IMR-90 (cell line): ENCODE data around the gene CASZ1.

Experiments
- BHLHE40 ChIP-seq: fragments of 150-350 bp; IDR thresholded peaks from 2 replicates; pipeline ENCODE4 v1.6.1; 2016; ENCODE audit warnings: mild to moderate bottlenecking, low read depth, low read length
- CTCF ChIP-seq: conservative IDR thresholded peaks from 2 replicates; pipeline ENCODE4 v1.5.1; 2012; ENCODE audit warnings: mild to moderate bottlenecking, low read depth, low read length, improper control_type of control experiment
- ELK1 ChIP-seq: fragments of 150-350 bp; IDR thresholded peaks from 2 replicates; pipeline ENCODE4 v1.6.1; 2016; ENCODE audit warnings: low read depth, mild to moderate bottlenecking, low read length, moderate library complexity, borderline replicate concordance
- FOS ChIP-seq: fragments of 150-350 bp; IDR thresholded peaks from 2 replicates; pipeline ENCODE4 v1.6.1; 2016; ENCODE audit warnings: low read depth, low read length
- MAZ ChIP-seq: IDR thresholded peaks from 2 replicates; pipeline ENCODE4 v1.6.1; 2012; ENCODE audit warnings: low read depth, mild to moderate bottlenecking, low read length, improper control_type of control experiment, moderate library complexity, borderline replicate concordance
- NFE2L2 ChIP-seq: fragments of 150-350 bp; IDR thresholded peaks from 2 replicates; pipeline ENCODE4 v1.6.1; 2016; ENCODE audit warnings: low read depth, mild to moderate bottlenecking, low read length
- POLR2A ChIP-seq: IDR thresholded peaks from 2 replicates; pipeline ENCODE4 v1.6.1; 2012; ENCODE audit warnings: mild to moderate bottlenecking, low read depth, low read length
- RAD21 ChIP-seq: IDR thresholded peaks from 2 replicates; pipeline ENCODE4 v1.6.1; 2012; ENCODE audit warnings: low read length, improper control_type of control experiment
- SMC3 ChIP-seq: fragments of 150-350 bp; IDR thresholded peaks from 2 replicates; pipeline ENCODE4 v1.6.1; 2016; ENCODE audit warnings: low read depth, mild to moderate bottlenecking, antibody characterized with exemption, low read length, moderate library complexity
- USF2 ChIP-seq: fragments of 150-350 bp; IDR thresholded peaks from 2 replicates; pipeline ENCODE4 v1.6.1; 2017; ENCODE audit warnings: mild to moderate bottlenecking, antibody characterized with exemption, low read length, low read depth

- no peak for TF ChIP-seq CTCF
- no peak for TF ChIP-seq SMC3
- TF ChIP-seq FOS, result no peak
- TF ChIP-seq POLR2A, result no peak
- no peak for TF ChIP-seq RAD21
- no peak for TF ChIP-seq USF2
- no peak for TF ChIP-seq MAZ
- no peak for TF ChIP-seq ELK1
- TF ChIP-seq BHLHE40, result no peak
- TF ChIP-seq NFE2L2, result no peak
Observed at GRCh38 chr1:10667861-10668761, 128.3 kb downstream of the CASZ1 start.
